Trophoblast cell (in vitro differentiated cells and primary cell): Measurements from ENCODE around the gene ACBD6.

Experiments used
- DNase-seq, 2 donors: peaks; one replicate each; pipeline ENCODE4 v3.0.0-alpha.2; 2016
- H2AFZ ChIP-seq: 2 replicates; pipeline ENCODE4 v1.6.1; 2013; ENCODE audit warnings: low read length, moderate library complexity, mild to moderate bottlenecking; ENCODE audit not compliant: insufficient read depth, poor library complexity
- H2AK5ac ChIP-seq: 2 replicates; pipeline ENCODE4 v1.6.1; 2013; ENCODE audit warnings: mild to moderate bottlenecking, low read length
- H2BK120ac ChIP-seq: 2 replicates; pipeline ENCODE4 v1.6.1; 2013; ENCODE audit warnings: low read length, mild to moderate bottlenecking, moderate library complexity; ENCODE audit not compliant: insufficient read depth, poor library complexity
- H2BK12ac ChIP-seq: 2 replicates; pipeline ENCODE4 v1.6.1; 2013; ENCODE audit warnings: mild to moderate bottlenecking, low read length, moderate library complexity
- H2BK5ac ChIP-seq: 2 replicates; pipeline ENCODE4 v1.6.1; 2013; ENCODE audit warnings: low read length, low read depth, moderate library complexity, mild to moderate bottlenecking; ENCODE audit not compliant: poor library complexity
- H3K14ac ChIP-seq: 2 replicates; pipeline ENCODE4 v1.6.1; 2013; ENCODE audit warnings: mild to moderate bottlenecking, low read length
- H3K18ac ChIP-seq: 2 replicates; pipeline ENCODE4 v1.6.1; 2013; ENCODE audit warnings: mild to moderate bottlenecking, low read length
- H3K23ac ChIP-seq: 2 replicates; pipeline ENCODE4 v1.6.1; 2013; ENCODE audit warnings: low read length
- H3K27ac ChIP-seq: 2 replicates; pipeline ENCODE4 v1.5.1; 2013; ENCODE audit warnings: low read depth, mild to moderate bottlenecking, inconsistent platforms, low read length, moderate library complexity
- H3K27me3 ChIP-seq: 2 replicates; pipeline ENCODE4 v1.6.1; 2013; ENCODE audit warnings: inconsistent platforms, mild to moderate bottlenecking, low read length, moderate library complexity; ENCODE audit not compliant: insufficient read depth
- H3K36me3 ChIP-seq, 2 experiments: 1 replicate in 1 of 2; 2 replicates in 1 of 2; pipeline ENCODE4 v1.6.1; 2013; ENCODE audit warnings: low read length in 2 of 2, mild to moderate bottlenecking in 2 of 2, moderate library complexity in 1 of 2; ENCODE audit not compliant: insufficient read depth in 2 of 2, control insufficient read depth in 1 of 2
- H3K4ac ChIP-seq: 2 replicates; pipeline ENCODE4 v1.6.1; 2013; ENCODE audit warnings: low read depth, mild to moderate bottlenecking, low read length, moderate library complexity
- H3K4me1 ChIP-seq, 2 experiments: 1 replicate in 1 of 2; 2 replicates in 1 of 2; pipeline ENCODE4 v1.6.1; 2013; ENCODE audit warnings: low read length in 2 of 2, mild to moderate bottlenecking in 2 of 2, moderate library complexity in 1 of 2; ENCODE audit not compliant: insufficient read depth in 2 of 2, control insufficient read depth in 1 of 2
- H3K4me2 ChIP-seq: 2 replicates; pipeline ENCODE4 v1.6.1; 2013; ENCODE audit warnings: inconsistent platforms, mild to moderate bottlenecking, low read length, moderate library complexity
- H3K4me3 ChIP-seq: 2 replicates; pipeline ENCODE4 v1.5.1; 2013; ENCODE audit warnings: mild to moderate bottlenecking, low read depth, low read length, inconsistent platforms
- H3K79me1 ChIP-seq: one replicate; pipeline ENCODE4 v1.6.1; 2013; ENCODE audit warnings: low read length
- H3K79me2 ChIP-seq: 2 replicates; pipeline ENCODE4 v1.6.1; 2013; ENCODE audit warnings: low read length, mild to moderate bottlenecking; ENCODE audit not compliant: control insufficient read depth, insufficient read depth, poor library complexity
- H3K9ac ChIP-seq: 2 replicates; pipeline ENCODE4 v1.6.1; 2013; ENCODE audit warnings: mild to moderate bottlenecking, low read length
- H3K9me3 ChIP-seq: 2 replicates; pipeline ENCODE4 v1.6.1; 2013; ENCODE audit warnings: low read depth, mild to moderate bottlenecking, control low read depth, inconsistent platforms, low read length; ENCODE audit not compliant: insufficient read depth
- H4K12ac ChIP-seq: 2 replicates; pipeline ENCODE4 v1.6.1; 2013; ENCODE audit warnings: low read depth, mild to moderate bottlenecking, low read length, moderate library complexity
- H4K8ac ChIP-seq: 2 replicates; pipeline ENCODE4 v1.6.1; 2013; ENCODE audit warnings: low read depth, mild to moderate bottlenecking, low read length, moderate library complexity
- H4K91ac ChIP-seq: one replicate; pipeline ENCODE4 v1.6.1; 2013; ENCODE audit warnings: low read depth, mild to moderate bottlenecking, low read length, moderate library complexity
- WGBS: extraction: QIAGEN DNeasy Blood & Tissue Kit; methylation state at CpG from one replicate; pipeline ENCODE4 v1.1.7; 2013; ENCODE audit warnings: missing lambda C conversion rate; ENCODE audit not compliant: insufficient read length, insufficient coverage; ENCODE audit errors: extremely low coverage; 5-methylcytosine and 5-hydroxymethylcytosine counted together

ACBD6 gene

DNA sequence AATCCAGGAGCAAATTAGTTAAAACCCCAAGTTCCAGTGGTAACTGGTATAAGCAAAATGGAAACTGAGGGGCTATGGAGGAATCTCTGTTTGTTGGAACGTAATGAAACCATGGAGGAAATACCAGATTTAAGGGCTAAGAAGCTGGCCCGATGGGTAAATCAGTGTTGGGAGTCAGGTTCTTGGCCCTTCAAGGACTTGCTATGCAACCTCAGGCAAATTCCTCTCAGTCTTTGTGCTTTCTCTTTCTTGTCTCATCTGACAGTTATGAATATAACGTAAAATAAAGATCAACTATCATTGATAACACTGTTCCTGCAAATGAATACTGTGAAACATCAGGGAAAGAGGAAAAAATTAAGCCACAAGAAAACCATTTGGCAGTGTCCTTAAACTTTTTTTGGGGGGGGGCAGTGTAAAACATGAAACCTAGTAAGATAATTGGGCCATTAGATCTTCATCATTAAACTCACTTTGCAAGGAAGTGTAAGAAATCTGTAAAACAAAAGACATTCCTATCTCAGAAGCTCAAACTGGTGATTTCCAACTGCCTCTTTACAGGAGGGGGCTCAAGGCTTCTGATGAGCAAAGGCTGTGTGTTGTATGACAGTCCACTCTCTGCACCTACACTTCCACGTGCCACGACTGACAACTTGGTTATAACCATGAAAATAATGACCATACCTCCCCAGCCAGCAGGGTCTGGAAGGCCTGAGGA is 224.7 kb downstream of the ACBD6 start:
- Histone ChIP-seq H2BK120ac (no peak overlapping the region), H3K9me3 (no peaks in the 10 kb centered on the region), H3K4me1 (no peaks in the 10 kb centered on the region), H3K14ac (no peak overlapping the region), H3K4me2 (no peak overlapping the region), H2AK5ac (no peak overlapping the region), H4K8ac (no peak overlapping the region), H2BK5ac (no peak overlapping the region), H3K23ac (no peak overlapping the region), H2BK12ac (no peak overlapping the region), H3K36me3 (peaks cover 2 to 8% of the 10 kb centered on the region in 2 experiments), H3K27ac (no peak overlapping the region), H3K4ac (no peak overlapping the region), H3K79me2 (no peaks in the 10 kb centered on the region), H4K91ac (no peak overlapping the region), H4K12ac (no peak overlapping the region), H3K18ac (no peak overlapping the region), H3K9ac (no peak overlapping the region), H3K4me3 (no peak overlapping the region), H2AFZ (no peak overlapping the region), H3K27me3 (no peaks in the 10 kb centered on the region), H3K79me1 (no peaks in the 10 kb centered on the region)
- no CpG with 5 or more reads among the region's 5 CpGs for WGBS
- peak; percentile 52 to 83 for DNase-seq

DNA sequence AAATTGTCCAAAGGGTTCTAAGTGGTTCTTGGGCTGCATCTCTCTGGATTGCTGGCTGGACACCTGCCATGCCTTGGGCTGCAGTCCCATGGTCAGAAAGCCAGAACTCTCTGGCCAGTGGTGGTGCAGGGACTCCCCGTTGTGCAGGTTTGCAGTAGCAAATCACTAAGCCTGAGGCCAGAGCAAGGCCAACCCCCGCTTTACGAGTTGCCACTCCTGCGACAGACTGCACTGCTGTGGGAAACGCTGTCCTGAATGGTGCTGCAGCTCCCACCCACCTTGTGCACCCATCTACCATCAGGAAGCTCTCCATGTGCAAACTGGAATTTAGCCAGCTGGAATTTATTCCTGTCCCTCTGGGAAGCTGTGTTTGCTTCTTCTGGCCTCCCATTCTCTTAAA is 226.7 kb downstream of the ACBD6 start:
- H3K18ac ChIP-seq, result no peak overlapping the region
- no CpG with 5 or more reads among the region's 5 CpGs for WGBS
- H3K4me3 ChIP-seq, result no peak overlapping the region
- no peak overlapping the region for H3K9ac ChIP-seq
- no peak overlapping the region for H3K27ac ChIP-seq
- H3K79me2 ChIP-seq, result no peaks in the 10 kb centered on the region
- H2BK120ac ChIP-seq, result no peak overlapping the region
- H2BK5ac ChIP-seq, result no peak overlapping the region
- no peak overlapping the region for H3K4ac ChIP-seq
- H3K23ac ChIP-seq, result no peak overlapping the region
- DNase-seq, result no peak
- H3K14ac ChIP-seq, result no peak overlapping the region
- H3K36me3 ChIP-seq, result peaks cover 2 to 8% of the 10 kb centered on the region in 2 experiments
- H4K8ac ChIP-seq, result no peak overlapping the region
- no peaks in the 10 kb centered on the region for H3K9me3 ChIP-seq
- H3K4me2 ChIP-seq, result no peak overlapping the region
- H4K91ac ChIP-seq, result no peak overlapping the region
- no peak overlapping the region for H2AK5ac ChIP-seq
- no peak overlapping the region for H4K12ac ChIP-seq
- no peaks in the 10 kb centered on the region for H3K79me1 ChIP-seq
- H2AFZ ChIP-seq, result no peak overlapping the region
- H3K27me3 ChIP-seq, result no peaks in the 10 kb centered on the region
- H3K4me1 ChIP-seq, result no peaks in the 10 kb centered on the region
- no peak overlapping the region for H2BK12ac ChIP-seq

DNA sequence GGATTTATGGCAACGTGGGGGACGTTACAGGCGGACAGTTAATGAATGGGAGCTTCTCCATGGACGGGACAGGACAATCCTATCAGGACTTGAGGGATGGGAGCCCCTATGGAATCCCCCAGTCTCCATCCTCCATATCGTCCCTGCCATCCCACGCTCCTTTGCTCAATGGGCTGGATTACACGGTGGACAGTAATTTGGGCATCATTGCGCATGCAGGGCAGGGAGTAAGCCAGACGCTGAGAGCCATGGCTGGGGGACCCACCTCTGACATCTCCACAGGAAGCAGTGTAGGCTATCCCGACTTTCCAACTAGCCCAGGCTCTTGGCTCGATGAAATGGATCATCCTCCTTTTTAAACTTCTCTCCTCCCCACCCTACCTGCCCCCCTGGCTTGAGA is 228.2 kb downstream of the ACBD6 start:
- H3K4ac ChIP-seq, result no peak overlapping the region
- no peaks in the 10 kb centered on the region for H3K9me3 ChIP-seq

DNA sequence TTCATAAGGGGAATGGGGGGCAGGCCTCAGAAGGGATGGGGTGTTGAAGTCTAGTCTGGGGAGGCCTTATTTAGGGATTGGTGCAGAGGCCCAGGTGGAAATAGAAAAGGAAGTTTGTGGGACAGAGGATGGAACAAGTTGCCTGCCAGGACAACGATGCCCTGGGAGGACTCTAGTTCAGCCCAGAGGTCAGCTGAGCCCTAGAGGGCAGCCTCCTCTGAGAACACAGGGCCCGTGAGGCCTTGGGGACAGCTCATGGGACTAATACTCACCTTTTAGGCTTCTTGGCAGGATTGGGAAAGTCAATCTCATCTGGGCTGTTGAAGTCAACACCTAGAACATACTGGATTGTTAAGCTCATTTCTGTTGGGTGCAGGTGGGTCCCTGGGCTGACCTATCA is 229.3 kb downstream of the ACBD6 start:
- Histone ChIP-seq H3K14ac (no peak overlapping the region), H2BK120ac (no peak overlapping the region), H3K23ac (no peak overlapping the region), H2BK5ac (no peak overlapping the region), H2AK5ac (no peak overlapping the region), H2AFZ (no peak overlapping the region), H3K18ac (no peak overlapping the region), H4K91ac (no peak overlapping the region), H3K9me3 (no peaks in the 10 kb centered on the region), H3K4me2 (no peak overlapping the region), H3K79me1 (no peaks in the 10 kb centered on the region), H3K27me3 (no peaks in the 10 kb centered on the region), H3K4ac (no peak overlapping the region), H4K8ac (no peak overlapping the region), H3K27ac (no peak overlapping the region), H4K12ac (no peak overlapping the region), H3K36me3 (peaks cover 2 to 8% of the 10 kb centered on the region in 2 experiments), H2BK12ac (no peak overlapping the region), H3K4me1 (no peaks in the 10 kb centered on the region), H3K79me2 (no peaks in the 10 kb centered on the region), H3K4me3 (no peak overlapping the region), H3K9ac (no peak overlapping the region)
- no CpG with 5 or more reads among the region's 2 CpGs for WGBS
- peak; percentile 52 for DNase-seq

More for the DNA sequence above, 228.2 kb downstream of the ACBD6 start:
- Histone ChIP-seq H3K14ac (no peak overlapping the region), H3K27ac (no peak overlapping the region), H2BK5ac (no peak overlapping the region), H3K27me3 (no peaks in the 10 kb centered on the region), H4K8ac (no peak overlapping the region), H3K79me2 (no peaks in the 10 kb centered on the region), H2AK5ac (no peak overlapping the region), H2BK12ac (no peak overlapping the region), H3K4me1 (no peaks in the 10 kb centered on the region), H3K79me1 (no peaks in the 10 kb centered on the region), H2AFZ (no peak overlapping the region), H3K36me3 (peaks cover 2 to 8% of the 10 kb centered on the region in 2 experiments), H3K4me3 (peak overlapping the region; percentile 26), H4K91ac (no peak overlapping the region), H3K9ac (no peak overlapping the region), H3K23ac (no peak overlapping the region), H2BK120ac (no peak overlapping the region), H4K12ac (no peak overlapping the region), H3K4me2 (no peak overlapping the region), H3K18ac (no peak overlapping the region)
- no peak for DNase-seq
- no CpG with 5 or more reads among the region's 11 CpGs for WGBS
